Panc1 (cell line): Measurements from ENCODE around the gene TRMT44. TPM values are rescaled to one million over a fixed set of nuclear protein-coding genes. Genes with fewer than 3 reads are reported as not detected.

Experiments used
- ATAC-seq: fragments of 200-7000 bp; cut with Tn5 transposase; 2 replicates; pipeline ENCODE4 v1.9.1; 2020; ENCODE audit warnings: mild to moderate bottlenecking, moderate library complexity
- BruUV-seq: library from RNA; stranded (reverse); fragments of 400-500 nt; replicated peaks from 2 replicates; lab custom pipeline; 2021; lab: Mats Ljungman, UMichigan
- CTCF ChIA-PET: fragments of 300-600 bp; sonication (Branson Sonifier 250); formaldehyde crosslinking; loops from one replicate; lab custom pipeline; 2022; ENCODE audit warnings: antibody characterized with exemption; lab: Charles Lee
- POLR2A ChIA-PET: fragments of 300-600 bp; sonication (Branson Sonifier 250); formaldehyde crosslinking; loops from one replicate; lab custom pipeline; 2022; ENCODE audit warnings: antibody characterized with exemption; lab: Charles Lee
- DNase-seq: peaks from one replicate; pipeline ENCODE4 v3.0.0-alpha.2; 2010; ENCODE audit warnings: low read depth, low spot score
- H3K27ac ChIP-seq: 2 replicates; pipeline ENCODE4 v1.5.1; 2011; ENCODE audit warnings: mild to moderate bottlenecking, low read length, inconsistent platforms
- H3K27me3 ChIP-seq: fragments of 200-500 bp; sonication (Bioruptor generic); 2 replicates; pipeline ENCODE4 v1.6.0; 2014; ENCODE audit warnings: low read length, inconsistent platforms; ENCODE audit not compliant: control insufficient read depth, insufficient read depth
- H3K36me3 ChIP-seq: fragments of 200-500 bp; sonication (Bioruptor generic); 2 replicates; pipeline ENCODE4 v1.5.1; 2014; ENCODE audit warnings: inconsistent platforms, mild to moderate bottlenecking, low read length, moderate library complexity; ENCODE audit not compliant: control insufficient read depth, insufficient read depth
- H3K4me1 ChIP-seq: 2 replicates; pipeline ENCODE4 v1.5.1; 2011; ENCODE audit warnings: inconsistent platforms, mild to moderate bottlenecking, low read length, moderate library complexity; ENCODE audit not compliant: control insufficient read depth, insufficient read depth
- H3K4me3 ChIP-seq, 2 experiments: 2 replicates each; pipeline ENCODE4 v1.5.1; 2011 to 2012; ENCODE audit warnings: low read depth in 2 of 2, low read length in 2 of 2, mild to moderate bottlenecking in 2 of 2, inconsistent platforms in 1 of 2, moderate library complexity in 1 of 2
- H3K9me3 ChIP-seq: fragments of 200-500 bp; sonication (Bioruptor generic); 2 replicates; pipeline ENCODE4 v1.5.1; 2014; ENCODE audit warnings: low read depth, mild to moderate bottlenecking, inconsistent platforms, low read length, moderate library complexity; ENCODE audit not compliant: control insufficient read depth, insufficient read depth
- POLR2AphosphoS5 ChIP-seq: IDR thresholded peaks from 2 replicates; pipeline ENCODE4 v1.6.1; 2012; ENCODE audit warnings: mild to moderate bottlenecking, low read depth, low read length, moderate library complexity
- SIN3A ChIP-seq: IDR thresholded peaks from 2 replicates; pipeline ENCODE4 v1.6.1; 2012; ENCODE audit warnings: low read depth, mild to moderate bottlenecking, low read length, moderate library complexity, borderline replicate concordance; ENCODE audit not compliant: insufficient read depth
- TCF7L2 ChIP-seq: IDR thresholded peaks from 2 replicates; pipeline ENCODE4 v1.6.1; 2011; ENCODE audit warnings: mild to moderate bottlenecking, low read depth, low read length, inconsistent platforms
- in situ Hi-C: cut with HindIII; loops from 2 replicates; pipeline ENCODE4 v1.10.0; 2016; ENCODE audit warnings: low sequenced_read_pairs, low pct_unique_long_range_greater_than_20kb
- intact Hi-C: fragments of 100-400 bp; cut with micrococcal nuclease; formaldehyde crosslinking; loops from one replicate; pipeline ENCODE4 v1.10.0; 2022; ENCODE audit not compliant: unreplicated experiment
- total RNA-seq: library from RNA; stranded (reverse); gene quantifications from one replicate; pipeline ENCODE4 v1.2.1, GENCODE V29; 2021; ENCODE audit not compliant: unreplicated experiment
- TF ChIP-seq, protein P1 (sequence below): fragments of 450-650 bp; IDR thresholded peaks from 2 replicates; pipeline ENCODE4 v1.5.1; 2017; ENCODE audit warnings: mild to moderate bottlenecking
- TF ChIP-seq, protein P2 (sequence below), 2 experiments: IDR thresholded peaks; 2 replicates each; pipeline ENCODE4 v1.6.1; 2011 to 2012; ENCODE audit warnings: low read depth in 2 of 2, control low read depth in 1 of 2, low read length in 1 of 2, mild to moderate bottlenecking in 1 of 2, moderate library complexity in 1 of 2; ENCODE audit not compliant: insufficient read depth in 1 of 2

TRMT44 gene
- total RNA-seq, 1 experiment from 2014 or later = 10.8 TPM

DNA sequence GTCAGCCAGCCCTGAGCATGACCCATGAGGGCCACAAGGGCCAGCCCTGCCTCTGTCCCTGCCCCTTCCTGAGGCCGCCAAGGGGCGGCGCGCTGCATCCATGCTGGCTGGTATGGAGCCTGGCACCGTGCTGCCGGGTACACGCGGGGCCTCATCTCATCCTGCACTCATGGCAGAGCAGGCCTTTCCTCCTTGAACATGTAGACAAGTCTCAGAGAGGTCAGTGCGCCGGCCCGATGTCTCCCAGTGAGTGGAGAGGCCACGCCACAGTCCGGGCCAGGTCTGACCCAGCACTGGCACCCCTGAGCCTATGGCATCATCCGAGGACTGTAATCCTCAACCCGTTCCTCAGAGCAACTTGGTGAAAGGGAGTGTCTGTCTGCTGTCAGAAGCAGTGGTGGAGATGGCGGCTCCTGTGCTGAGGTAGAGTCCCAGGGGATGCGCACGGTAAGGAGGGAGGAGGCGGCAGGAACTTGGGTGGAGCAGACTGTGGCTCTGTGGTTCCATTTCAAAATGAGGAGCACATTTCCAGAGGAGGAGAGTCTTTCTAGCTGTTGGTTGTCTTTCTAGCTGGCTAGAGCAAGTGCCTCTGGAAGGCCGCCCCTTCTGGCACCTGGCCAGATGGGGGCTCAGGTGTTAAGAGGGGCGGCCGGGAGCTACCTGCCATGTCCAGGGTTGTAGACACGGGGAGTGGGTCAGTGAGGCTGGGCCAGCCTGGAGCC lies 32.8 kb downstream of the TRMT44 start:
- Histone ChIP-seq H3K4me1 (no peaks in the 10 kb centered on the region), H3K36me3 (no peaks in the 10 kb centered on the region), H3K27me3 (no peaks in the 10 kb centered on the region), H3K9me3 (no peaks in the 10 kb centered on the region), H3K4me3 (no peak overlapping the region), H3K27ac (no peak overlapping the region)
- TF ChIP-seq SIN3A (no peak), POLR2AphosphoS5 (no peak), TCF7L2 (no peak)
- TF ChIP-seq, protein P1, sequence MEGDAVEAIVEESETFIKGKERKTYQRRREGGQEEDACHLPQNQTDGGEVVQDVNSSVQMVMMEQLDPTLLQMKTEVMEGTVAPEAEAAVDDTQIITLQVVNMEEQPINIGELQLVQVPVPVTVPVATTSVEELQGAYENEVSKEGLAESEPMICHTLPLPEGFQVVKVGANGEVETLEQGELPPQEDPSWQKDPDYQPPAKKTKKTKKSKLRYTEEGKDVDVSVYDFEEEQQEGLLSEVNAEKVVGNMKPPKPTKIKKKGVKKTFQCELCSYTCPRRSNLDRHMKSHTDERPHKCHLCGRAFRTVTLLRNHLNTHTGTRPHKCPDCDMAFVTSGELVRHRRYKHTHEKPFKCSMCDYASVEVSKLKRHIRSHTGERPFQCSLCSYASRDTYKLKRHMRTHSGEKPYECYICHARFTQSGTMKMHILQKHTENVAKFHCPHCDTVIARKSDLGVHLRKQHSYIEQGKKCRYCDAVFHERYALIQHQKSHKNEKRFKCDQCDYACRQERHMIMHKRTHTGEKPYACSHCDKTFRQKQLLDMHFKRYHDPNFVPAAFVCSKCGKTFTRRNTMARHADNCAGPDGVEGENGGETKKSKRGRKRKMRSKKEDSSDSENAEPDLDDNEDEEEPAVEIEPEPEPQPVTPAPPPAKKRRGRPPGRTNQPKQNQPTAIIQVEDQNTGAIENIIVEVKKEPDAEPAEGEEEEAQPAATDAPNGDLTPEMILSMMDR = no peak
- TF ChIP-seq, protein P2, sequence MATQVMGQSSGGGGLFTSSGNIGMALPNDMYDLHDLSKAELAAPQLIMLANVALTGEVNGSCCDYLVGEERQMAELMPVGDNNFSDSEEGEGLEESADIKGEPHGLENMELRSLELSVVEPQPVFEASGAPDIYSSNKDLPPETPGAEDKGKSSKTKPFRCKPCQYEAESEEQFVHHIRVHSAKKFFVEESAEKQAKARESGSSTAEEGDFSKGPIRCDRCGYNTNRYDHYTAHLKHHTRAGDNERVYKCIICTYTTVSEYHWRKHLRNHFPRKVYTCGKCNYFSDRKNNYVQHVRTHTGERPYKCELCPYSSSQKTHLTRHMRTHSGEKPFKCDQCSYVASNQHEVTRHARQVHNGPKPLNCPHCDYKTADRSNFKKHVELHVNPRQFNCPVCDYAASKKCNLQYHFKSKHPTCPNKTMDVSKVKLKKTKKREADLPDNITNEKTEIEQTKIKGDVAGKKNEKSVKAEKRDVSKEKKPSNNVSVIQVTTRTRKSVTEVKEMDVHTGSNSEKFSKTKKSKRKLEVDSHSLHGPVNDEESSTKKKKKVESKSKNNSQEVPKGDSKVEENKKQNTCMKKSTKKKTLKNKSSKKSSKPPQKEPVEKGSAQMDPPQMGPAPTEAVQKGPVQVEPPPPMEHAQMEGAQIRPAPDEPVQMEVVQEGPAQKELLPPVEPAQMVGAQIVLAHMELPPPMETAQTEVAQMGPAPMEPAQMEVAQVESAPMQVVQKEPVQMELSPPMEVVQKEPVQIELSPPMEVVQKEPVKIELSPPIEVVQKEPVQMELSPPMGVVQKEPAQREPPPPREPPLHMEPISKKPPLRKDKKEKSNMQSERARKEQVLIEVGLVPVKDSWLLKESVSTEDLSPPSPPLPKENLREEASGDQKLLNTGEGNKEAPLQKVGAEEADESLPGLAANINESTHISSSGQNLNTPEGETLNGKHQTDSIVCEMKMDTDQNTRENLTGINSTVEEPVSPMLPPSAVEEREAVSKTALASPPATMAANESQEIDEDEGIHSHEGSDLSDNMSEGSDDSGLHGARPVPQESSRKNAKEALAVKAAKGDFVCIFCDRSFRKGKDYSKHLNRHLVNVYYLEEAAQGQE (IDR thresholded peaks at IDR 0.05; ENCODE audit: insufficient read depth in 1 of 2, low read depth in 2 of 2, low read length in 1 of 2) = no peak
- DNase-seq (no peak), ATAC-seq (no peak)
- intact Hi-C loops (loop anchor here (5.0 kb wide), 1 partner anchor 74 kb away; no protein-coding TSS in a partner anchor), in situ Hi-C loops (no loop called here)
- BruUV-seq = no TSS peak
- CTCF ChIA-PET = no interaction called here
- POLR2A ChIA-PET = no interaction called here

DNA sequence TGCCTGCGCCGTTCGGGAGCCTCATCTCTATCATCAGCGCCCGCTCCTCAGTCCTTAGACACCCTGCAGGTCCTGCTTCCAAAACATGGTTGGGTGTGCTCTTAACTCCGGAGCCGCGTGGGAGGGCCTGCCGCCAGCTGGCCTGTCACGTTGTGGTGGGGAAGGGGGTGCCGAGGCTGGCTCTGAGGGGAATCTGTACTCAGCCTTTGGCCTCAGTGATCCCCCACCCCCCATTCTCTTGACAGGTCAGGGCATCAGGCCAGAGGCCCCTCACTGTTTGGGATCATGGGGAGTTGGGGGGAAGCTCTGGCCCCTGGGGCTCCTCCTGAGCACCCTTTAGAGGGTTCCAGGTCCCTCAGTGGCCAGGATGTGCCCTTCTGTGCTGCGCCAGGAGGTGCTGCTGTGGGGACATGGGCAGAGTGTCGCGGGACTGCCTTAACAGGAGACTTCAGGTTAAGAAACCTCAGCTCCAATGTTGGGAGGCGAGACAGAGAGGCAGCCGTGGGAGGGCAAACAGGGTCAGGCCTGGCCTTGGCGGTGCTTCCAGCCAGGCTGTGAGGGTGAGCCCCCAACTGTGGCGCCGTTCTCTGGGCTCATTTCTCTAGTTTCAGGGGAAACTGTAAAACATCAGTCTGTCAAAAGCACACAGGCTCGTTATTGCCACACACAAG lies 33.5 kb downstream of the TRMT44 start:
- TF ChIP-seq TCF7L2 = no peak
- no TSS peak for BruUV-seq
- Histone ChIP-seq H3K9me3 (no peaks in the 10 kb centered on the region), H3K27me3 (no peaks in the 10 kb centered on the region), H3K4me3 (no peak overlapping the region), H3K27ac (no peak overlapping the region), H3K4me1 (no peaks in the 10 kb centered on the region), H3K36me3 (no peaks in the 10 kb centered on the region)
- ChIA-PET CTCF (no interaction called here), POLR2A (no interaction called here)
- intact Hi-C loops = loop anchor here (5.0 kb wide), 1 partner anchor 73 kb away; no protein-coding TSS in a partner anchor
- in situ Hi-C loops = no loop called here
- ATAC-seq (no peak), DNase-seq (no peak)

DNA sequence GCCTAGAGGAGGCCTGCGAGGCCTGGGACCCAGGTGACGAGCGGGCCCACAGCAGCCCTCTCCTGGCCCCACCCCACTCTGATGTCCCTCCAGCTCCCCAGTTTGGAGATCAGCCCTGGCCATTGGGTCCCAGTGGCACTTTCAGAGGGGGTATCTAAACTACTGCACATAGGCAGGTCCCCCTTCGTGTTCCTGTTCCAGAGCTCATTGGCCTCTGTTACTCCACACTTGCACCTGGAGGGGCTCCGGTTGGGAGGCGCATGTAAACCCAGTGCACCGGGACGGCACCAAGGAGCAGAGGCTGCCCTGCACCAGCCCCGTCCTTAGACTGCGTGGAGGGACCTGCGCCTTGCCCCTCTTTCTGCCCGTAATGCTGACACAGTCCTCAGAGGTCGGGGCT lies 34.3 kb downstream of the TRMT44 start:
- H3K27ac ChIP-seq = no peak overlapping the region
- in situ Hi-C loops (no loop called here), intact Hi-C loops (loop anchor here (5.0 kb wide), 1 partner anchor 72 kb away; no protein-coding TSS in a partner anchor)
- no peaks in the 10 kb centered on the region for H3K36me3 ChIP-seq
- CTCF ChIA-PET = no interaction called here
- H3K27me3 ChIP-seq = no peaks in the 10 kb centered on the region
- H3K4me1 ChIP-seq = no peaks in the 10 kb centered on the region
- no TSS peak for BruUV-seq
- no peak for ATAC-seq
- POLR2A ChIA-PET = no interaction called here
- no peaks in the 10 kb centered on the region for H3K9me3 ChIP-seq
- no peak for TF ChIP-seq TCF7L2
- TF ChIP-seq, protein P2 (IDR thresholded peaks at IDR 0.05; ENCODE audit: insufficient read depth in 1 of 2, low read depth in 2 of 2, low read length in 1 of 2) = no peak
- TF ChIP-seq, protein P1 = no peak
- no peak for TF ChIP-seq SIN3A
- no peak for TF ChIP-seq POLR2AphosphoS5
- no peak overlapping the region for H3K4me3 ChIP-seq
- no peak for DNase-seq
